Central memory CD4-positive, alpha-beta T cell (primary cell): Measurements from ENCODE around the gene ZFP92.

Experiments used
- DNase-seq: peaks from one replicate; pipeline ENCODE4 v3.0.0; 2022

The ZFP92 gene

GRCh38 chrX:153457827-153458466 is 46.7 kb downstream of the ZFP92 start:
- no peak for DNase-seq

GRCh38 chrX:153458476-153458875 is 47.2 kb downstream of the ZFP92 start:
- no peak for DNase-seq

- DNase-seq, result no peak
These were observed 48.7 kb downstream of the ZFP92 start for GRCh38 chrX:153459986-153460385.

GRCh38 chrX:153460826-153461225 is 49.6 kb downstream of the ZFP92 start:
- peak; percentile 27 for DNase-seq
